Heart right ventricle (tissue), 16 donors: Measurements from ENCODE around the gene TYMS. TPM values are rescaled to one million over a fixed set of nuclear protein-coding genes. Genes with fewer than 3 reads are reported as not detected.

Experiments
- ATAC-seq, 8 donors: fragments of 200-7000 bp; cut with Tn5 transposase; one replicate each; pipeline ENCODE4 v1.9.1; 2020; ENCODE audit warnings: mild to moderate bottlenecking in 8 of 8, moderate library complexity in 8 of 8, moderate number of reproducible peaks in 1 of 8
- DNase-seq, 2 donors: peaks; one replicate each; pipeline ENCODE4 v3.0.0-alpha.2; 2020
- H3K27ac ChIP-seq, 10 donors: fragments of 200-600 bp; sonication (generic) in 2 of 10; one replicate each; pipeline versions ENCODE4 v1.5.0 to v1.8.0; 2020 to 2022; ENCODE audit warnings: mild to moderate bottlenecking in 3 of 10
- H3K27me3 ChIP-seq, 7 donors: fragments of 200-600 bp; one replicate each; pipeline ENCODE4 v1.8.0; 2021 to 2022; ENCODE audit warnings: mild to moderate bottlenecking in 2 of 7
- H3K36me3 ChIP-seq, 9 donors: fragments of 200-600 bp; sonication (generic) in 1 of 9; one replicate each; pipeline versions ENCODE4 v1.5.0 to v1.8.0; 2020 to 2022; ENCODE audit warnings: mild to moderate bottlenecking in 2 of 9
- H3K4me1 ChIP-seq, 9 donors: fragments of 200-600 bp; sonication (generic) in 1 of 9; one replicate each; pipeline versions ENCODE4 v1.5.0 to v1.8.0; 2020 to 2022; ENCODE audit warnings: mild to moderate bottlenecking in 4 of 9
- H3K4me3 ChIP-seq, 10 donors: fragments of 200-600 bp; sonication (generic) in 2 of 10; one replicate each; pipeline versions ENCODE4 v1.5.0 to v1.8.0; 2020 to 2022; ENCODE audit warnings: mild to moderate bottlenecking in 7 of 10, moderate library complexity in 2 of 10
- H3K9me3 ChIP-seq, 11 donors: fragments of 200-600 bp in 10 of 11; sonication (generic) in 2 of 11; one replicate each; pipeline versions ENCODE4 v1.5.0 to v1.8.0; 2013 to 2022; ENCODE audit warnings: mild to moderate bottlenecking in 2 of 11, control low read depth in 1 of 11, moderate library complexity in 1 of 11
- WGBS, 2 donors: extraction: QIAGEN DNeasy Blood & Tissue Kit; methylation state at CpG; one replicate each; pipeline ENCODE4 v1.1.7; 2013; ENCODE audit warnings: inconsistent platforms in 1 of 2; 5-methylcytosine and 5-hydroxymethylcytosine counted together
- intact Hi-C, 10 donors: fragments of 100-400 bp; cut with DNase I; formaldehyde crosslinking; loops; one replicate each; pipeline versions ENCODE4 v1.11.1 to v1.14.2; 2022
- polyA plus RNA-seq, 2 donors: library from polyadenylated mRNA; stranded (reverse); fragments of 200-250 nt; gene quantifications; one replicate each; pipeline ENCODE4 v1.2.3, GENCODE V29; 2013
- total RNA-seq, 10 donors: library from RNA; stranded (reverse); fragmentation: NEBNext Ultra II Directional in 3 of 10; extraction: Animal tissue kit (Norgen Biotek cat#: 25700) in 3 of 10; gene quantifications; one replicate each; pipeline versions ENCODE4 v1.2.1 to v1.2.4, GENCODE V29; 2021 to 2023
- TF ChIP-seq, protein P1 (sequence below), 9 donors: fragments of 200-600 bp; sonication (generic) in 2 of 9; IDR thresholded peaks; one replicate each; pipeline versions ENCODE4 v1.5.0 to v1.8.0; 2021 to 2022; ENCODE audit warnings: antibody characterized with exemption in 9 of 9, mild to moderate bottlenecking in 5 of 9, moderate library complexity in 1 of 9
- donor health status: Arrhythmogenic right ventricular cardiomyopathy.
- donor health status: ischemic (EF 13 %, LVEDD 7.1; RV severe dilation, severe dysfunction).
- donor health status: healthy with polysubstance abuse.
- donor health status: DM: no; HTN: yes; CAD: no.
- donor health status: DM: no; HTN: no; CAD: no.
- donor health status: ischemic (EF 25% LVEDD 6.9; RV normal size, moderate dysfunction).
- donor health status: ischemic (EF 25% LVEDD 5.7; RV mildly dilated, moderate dysfunction).
- donor health status: healthy.
- donor health status: DM: yes; HTN: yes; CAD: no.
- donor health status: Ischemic cardiomyopathy.
- donor health status: ischemic (EF 35%, LVEDD 5.7; RV mildly dilated, moderate dysfunction).
- donor health status: nonischemic (EF 11% LVEDD 7.7; RV severe dilation, severe dysfunction).
- donor health status: DM: yes; HTN: yes; CAD: no.
- donor health status: PGD.
- donor health status: ischemic (EF 29% LVEDD 5.4; RV normal size, mild dysfunction).
- donor health status: nonischemic (EF 23%, LVEDD 6.1; RV moderate dilation, normal function).

TYMS gene
- total and polyA plus RNA-seq, 12 donors = 0.80 to 16.7 (median 1.8) TPM

DNA sequence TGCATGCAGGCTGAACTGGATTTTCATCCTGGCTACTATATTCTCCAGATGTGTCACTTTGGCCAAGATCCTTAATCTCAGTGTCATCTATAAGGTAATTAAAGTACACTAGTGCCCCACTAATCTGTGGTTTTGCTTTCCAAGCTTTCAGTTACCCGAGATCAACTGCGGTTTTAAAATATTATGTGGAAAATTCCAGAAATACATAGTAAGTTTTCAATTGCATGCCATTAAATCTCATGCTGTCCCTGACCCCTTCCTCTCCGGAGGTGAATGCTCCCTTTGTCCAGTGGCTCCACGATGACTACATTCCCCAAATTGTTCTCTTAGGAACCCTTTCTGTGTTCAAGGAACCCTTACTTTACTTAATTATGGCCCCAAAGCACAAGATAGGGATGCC is 5.3 kb upstream of the TYMS start:
- intact Hi-C loops = no loop called here
- Histone ChIP-seq H3K9me3 (no peaks in the 10 kb centered on the region), H3K27ac (no peak overlapping the region), H3K4me1 (peaks cover 0 to 4% (median 1%) of the 10 kb centered on the region in 9 donors), H3K27me3 (peaks cover 0 to 29% (median 9%) of the 10 kb centered on the region in 7 donors), H3K4me3 (no peak overlapping the region), H3K36me3 (no peaks in the 10 kb centered on the region)
- 68 to 75% methylated on average over 4 of the region's 4 CpGs for WGBS, 2 donors
- no peak for ATAC-seq
- DNase-seq = no peak
- TF ChIP-seq, protein P1, sequence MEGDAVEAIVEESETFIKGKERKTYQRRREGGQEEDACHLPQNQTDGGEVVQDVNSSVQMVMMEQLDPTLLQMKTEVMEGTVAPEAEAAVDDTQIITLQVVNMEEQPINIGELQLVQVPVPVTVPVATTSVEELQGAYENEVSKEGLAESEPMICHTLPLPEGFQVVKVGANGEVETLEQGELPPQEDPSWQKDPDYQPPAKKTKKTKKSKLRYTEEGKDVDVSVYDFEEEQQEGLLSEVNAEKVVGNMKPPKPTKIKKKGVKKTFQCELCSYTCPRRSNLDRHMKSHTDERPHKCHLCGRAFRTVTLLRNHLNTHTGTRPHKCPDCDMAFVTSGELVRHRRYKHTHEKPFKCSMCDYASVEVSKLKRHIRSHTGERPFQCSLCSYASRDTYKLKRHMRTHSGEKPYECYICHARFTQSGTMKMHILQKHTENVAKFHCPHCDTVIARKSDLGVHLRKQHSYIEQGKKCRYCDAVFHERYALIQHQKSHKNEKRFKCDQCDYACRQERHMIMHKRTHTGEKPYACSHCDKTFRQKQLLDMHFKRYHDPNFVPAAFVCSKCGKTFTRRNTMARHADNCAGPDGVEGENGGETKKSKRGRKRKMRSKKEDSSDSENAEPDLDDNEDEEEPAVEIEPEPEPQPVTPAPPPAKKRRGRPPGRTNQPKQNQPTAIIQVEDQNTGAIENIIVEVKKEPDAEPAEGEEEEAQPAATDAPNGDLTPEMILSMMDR (IDR thresholded peaks at IDR 0.05) = no peak

- no peak for DNase-seq
- TF ChIP-seq, protein P1 (IDR thresholded peaks at IDR 0.05) = no peak
- 97 to 98% methylated on average over 2 of the region's 2 CpGs for WGBS, 2 donors
- Histone ChIP-seq H3K4me1 (peaks cover 0 to 11% (median 5%) of the 10 kb centered on the region in 9 donors), H3K4me3 (no peak overlapping the region), H3K27me3 (peaks cover 0 to 35% (median 9%) of the 10 kb centered on the region in 7 donors), H3K27ac (no peak overlapping the region), H3K36me3 (no peaks in the 10 kb centered on the region), H3K9me3 (no peaks in the 10 kb centered on the region)
- intact Hi-C loops = no loop called here
- ATAC-seq = no peak
These were observed 3.9 kb upstream of the TYMS start for GRCh38 chr18:653512-653911.

- TF ChIP-seq, protein P1 (IDR thresholded peaks at IDR 0.05) = no peak
- DNase-seq = no peak
- Histone ChIP-seq H3K4me3 (no peak overlapping the region), H3K27ac (no peak overlapping the region), H3K27me3 (peaks cover 0 to 36% (median 6%) of the 10 kb centered on the region in 7 donors), H3K36me3 (no peaks in the 10 kb centered on the region), H3K9me3 (no peaks in the 10 kb centered on the region), H3K4me1 (peaks cover 0 to 17% (median 9%) of the 10 kb centered on the region in 9 donors)
- WGBS, 2 donors = 94 to 95% methylated on average over 4 of the region's 4 CpGs
- ATAC-seq = no peak
- intact Hi-C loops = no loop called here
These were observed 2.9 kb upstream of the TYMS start for GRCh38 chr18:654601-655000.

GRCh38 chr18:655445-655844 is 2.0 kb upstream of the TYMS start:
- 86 to 89% methylated on average over 6 of the region's 6 CpGs for WGBS, 2 donors
- H3K4me3 ChIP-seq = no peak overlapping the region
- DNase-seq = no peak
- H3K36me3 ChIP-seq = peaks cover 0 to 2% (median 0%) of the 10 kb centered on the region in 9 donors
- no peak for ATAC-seq
- TF ChIP-seq, protein P1 (IDR thresholded peaks at IDR 0.05) = no peak
- H3K27ac ChIP-seq = no peak overlapping the region
- peaks cover 0 to 17% (median 9%) of the 10 kb centered on the region in 9 donors for H3K4me1 ChIP-seq
- intact Hi-C loops = no loop called here
- H3K27me3 ChIP-seq = peaks cover 0 to 35% (median 6%) of the 10 kb centered on the region in 7 donors
- no peaks in the 10 kb centered on the region for H3K9me3 ChIP-seq
